Adrenal gland (tissue), 5 donors: ENCODE results near the gene PLXNA2.

Source experiments
- POLR2A ChIP-seq, 2 donors: fragments of 450-650 bp; IDR thresholded peaks; one replicate each; pipeline ENCODE4 v1.6.1; 2017; ENCODE audit warnings: antibody characterized with exemption in 2 of 2, mild to moderate bottlenecking in 2 of 2, moderate library complexity in 1 of 2
- TF ChIP-seq, protein P1 (sequence below), 6 experiments: fragments of 450-650 bp in 4 of 6; fragments of 200-600 bp in 2 of 6; sonication (generic) in 1 of 6; IDR thresholded peaks; 1 replicate in 5 of 6; 2 replicates in 1 of 6; pipeline versions ENCODE4 v1.5.1 to v1.8.0; 2016 to 2021; ENCODE audit warnings: antibody characterized with exemption in 6 of 6, mild to moderate bottlenecking in 2 of 6, moderate library complexity in 1 of 6
- donor health status: DM: no; HTN: no; CAD: no.

DNA sequence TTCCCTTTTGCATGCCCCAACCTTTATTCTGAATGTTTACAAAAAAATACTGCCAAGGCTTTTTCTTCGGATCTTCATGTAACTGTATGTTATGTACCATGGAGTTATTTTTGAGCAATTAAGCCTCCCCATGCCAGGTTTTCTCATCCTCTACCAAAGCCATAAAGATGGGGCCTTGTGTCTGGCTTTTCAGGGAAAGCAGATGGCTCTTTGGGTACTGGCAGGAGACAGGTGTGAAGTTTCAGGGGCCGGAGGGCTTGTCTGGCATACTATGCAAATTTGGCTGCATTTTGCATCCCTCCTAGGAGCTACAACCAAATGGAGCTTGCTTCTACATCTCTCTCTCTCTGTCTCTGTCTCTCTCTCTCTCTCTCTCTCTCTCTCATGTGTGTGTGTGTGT is 28.1 kb upstream of the PLXNA2 start:
- TF ChIP-seq, protein P1, sequence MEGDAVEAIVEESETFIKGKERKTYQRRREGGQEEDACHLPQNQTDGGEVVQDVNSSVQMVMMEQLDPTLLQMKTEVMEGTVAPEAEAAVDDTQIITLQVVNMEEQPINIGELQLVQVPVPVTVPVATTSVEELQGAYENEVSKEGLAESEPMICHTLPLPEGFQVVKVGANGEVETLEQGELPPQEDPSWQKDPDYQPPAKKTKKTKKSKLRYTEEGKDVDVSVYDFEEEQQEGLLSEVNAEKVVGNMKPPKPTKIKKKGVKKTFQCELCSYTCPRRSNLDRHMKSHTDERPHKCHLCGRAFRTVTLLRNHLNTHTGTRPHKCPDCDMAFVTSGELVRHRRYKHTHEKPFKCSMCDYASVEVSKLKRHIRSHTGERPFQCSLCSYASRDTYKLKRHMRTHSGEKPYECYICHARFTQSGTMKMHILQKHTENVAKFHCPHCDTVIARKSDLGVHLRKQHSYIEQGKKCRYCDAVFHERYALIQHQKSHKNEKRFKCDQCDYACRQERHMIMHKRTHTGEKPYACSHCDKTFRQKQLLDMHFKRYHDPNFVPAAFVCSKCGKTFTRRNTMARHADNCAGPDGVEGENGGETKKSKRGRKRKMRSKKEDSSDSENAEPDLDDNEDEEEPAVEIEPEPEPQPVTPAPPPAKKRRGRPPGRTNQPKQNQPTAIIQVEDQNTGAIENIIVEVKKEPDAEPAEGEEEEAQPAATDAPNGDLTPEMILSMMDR (IDR thresholded peaks at IDR 0.05) = peak in 1 of 6 experiments; percentile 11
- no peak for TF ChIP-seq POLR2A (IDR thresholded peaks at IDR 0.05)
